K562 (cell line): ENCODE measurements around the gene PHB1. TPM values are rescaled to one million over a fixed set of nuclear protein-coding genes. Genes with fewer than 3 reads are reported as not detected.

Source experiments
- ATAC-seq: fragments of 200-7000 bp; cut with Tn5 transposase; 3 replicates; pipeline ENCODE4 v1.9.1; 2020; ENCODE audit warnings: moderate library complexity
- BruUV-seq: library from RNA; stranded (reverse); fragments of 400-500 nt; replicated peaks from 2 replicates; lab custom pipeline; 2021; lab: Mats Ljungman, UMichigan
- CTCF ChIA-PET: fragments of 300-600 bp; formaldehyde crosslinking; extraction: SDS; loops from one replicate; lab custom pipeline; 2021; ENCODE audit warnings: low intra/inter-chr PET ratio; lab: Yijun Ruan, JAX
- POLR2A ChIA-PET: fragments of 300-600, 350-650 bp; sonication (Branson Sonifier 250); formaldehyde crosslinking; extraction: SDS; loops from one replicate; lab custom pipeline; 2021; ENCODE audit warnings: antibody characterized with exemption, inconsistent platforms; lab: Yijun Ruan, JAX
- DNase-seq, 4 experiments: peaks; one replicate each; pipeline versions ENCODE4 v3.0.0 to v3.0.0-alpha.2; 2011 to 2018; ENCODE audit warnings: low spot score in 3 of 4, mixed read lengths in 3 of 4; ENCODE audit errors: extremely low read depth in 1 of 4
- FAIRE-seq: peaks from 2 replicates; lab custom pipeline; 2011; peaks lifted over from hg19 to GRCh38; lab: Jason Lieb, UNC
- H2AFZ ChIP-seq: 2 replicates; pipeline ENCODE4 v1.6.0; 2011; ENCODE audit warnings: low read depth, low read length, control low read depth, inconsistent platforms
- H3K27ac ChIP-seq: fragments of 200-600 bp; 3 replicates; pipeline ENCODE4 v1.8.0; 2011; ENCODE audit warnings: low read depth, mild to moderate bottlenecking, control low read depth, inconsistent platforms, low read length, moderate library complexity, mixed read lengths; ENCODE audit errors: extremely low read depth
- H3K27me3 ChIP-seq, 2 experiments: fragments of 300-600 bp in 1 of 2; 2 replicates in 1 of 2; 3 replicates in 1 of 2; pipeline versions ENCODE4 v1.6.0 to v1.8.0; 2011; ENCODE audit warnings: inconsistent platforms in 2 of 2, low read length in 2 of 2, mild to moderate bottlenecking in 1 of 2, mixed read lengths in 1 of 2, moderate library complexity in 1 of 2; ENCODE audit not compliant: control insufficient read depth in 2 of 2, insufficient read depth in 2 of 2
- H3K36me3 ChIP-seq: fragments of 300-600 bp; 3 replicates; pipeline ENCODE4 v1.8.0; 2011; ENCODE audit warnings: mild to moderate bottlenecking, low read length, inconsistent platforms; ENCODE audit not compliant: control insufficient read depth, insufficient read depth
- H3K4me1 ChIP-seq, 2 experiments: fragments of 200-600 bp in 1 of 2; replicated peaks in 1 of 2; 2 replicates in 1 of 2; 3 replicates in 1 of 2; pipeline versions ENCODE4 v1.5.1 to v1.8.0; 2011; ENCODE audit warnings: inconsistent platforms in 2 of 2, low read length in 2 of 2, mild to moderate bottlenecking in 1 of 2, mixed read lengths in 1 of 2, moderate library complexity in 1 of 2; ENCODE audit not compliant: control insufficient read depth in 2 of 2, insufficient read depth in 2 of 2
- H3K4me2 ChIP-seq: 2 replicates; pipeline ENCODE4 v1.6.1; 2011; ENCODE audit warnings: low read length, control low read depth, inconsistent platforms, mixed read lengths; ENCODE audit not compliant: insufficient read depth
- H3K4me3 ChIP-seq: fragments of 200-600 bp; sonication (generic), shearing (Covaris generic); 2 replicates; pipeline ENCODE4 v1.5.1; 2016; ENCODE audit warnings: control low read depth, inconsistent platforms
- H3K79me2 ChIP-seq: fragments of 200-600 bp; 3 replicates; pipeline ENCODE4 v1.8.0; 2011; ENCODE audit warnings: low read length, inconsistent platforms; ENCODE audit not compliant: control insufficient read depth, insufficient read depth
- H3K9ac ChIP-seq, 2 experiments: 2 replicates each; pipeline versions ENCODE4 v1.6.0 to v1.6.1; 2011; ENCODE audit warnings: low read depth in 2 of 2, low read length in 2 of 2, control low read depth in 1 of 2, inconsistent platforms in 1 of 2, mild to moderate bottlenecking in 1 of 2, mixed read lengths in 1 of 2; ENCODE audit not compliant: insufficient read depth in 1 of 2
- H3K9me1 ChIP-seq: one replicate; pipeline ENCODE4 v1.6.0; 2011; ENCODE audit warnings: inconsistent platforms, mild to moderate bottlenecking, low read length, moderate library complexity; ENCODE audit not compliant: control insufficient read depth, insufficient read depth
- H3K9me3 ChIP-seq: replicated peaks from 2 replicates; pipeline ENCODE4 v1.5.1; 2011; ENCODE audit warnings: low read depth, low read length, inconsistent platforms; ENCODE audit not compliant: control insufficient read depth, insufficient read depth
- H4K20me1 ChIP-seq: replicated peaks from 2 replicates; pipeline ENCODE4 v1.6.1; 2011; ENCODE audit warnings: low read length, inconsistent platforms, mixed read lengths; ENCODE audit not compliant: control insufficient read depth, insufficient read depth
- CBFA2T3 ChIP-seq: fragments of 450-650 bp; IDR thresholded peaks from 2 replicates; pipeline ENCODE4 v1.6.1; 2017
- MAZ ChIP-seq, 2 experiments: fragments of 450-650 bp in 1 of 2; sonication (generic) in 1 of 2; formaldehyde crosslinking; IDR thresholded peaks in 1 of 2; conservative IDR thresholded peaks in 1 of 2; 2 replicates each; pipeline versions ENCODE4 v1.4.0 to v1.5.0; 2020; ENCODE audit warnings: mild to moderate bottlenecking in 1 of 2, missing genetic modification reagents in 1 of 2
- RBFOX2 ChIP-seq: fragments of 200-400 bp; formaldehyde crosslinking; IDR thresholded peaks from 2 replicates; pipeline ENCODE4 v1.6.1; 2017; ENCODE audit warnings: low read depth, mild to moderate bottlenecking, low read length, moderate library complexity
- SMARCA5 ChIP-seq: fragments of 450-650 bp; IDR thresholded peaks from 2 replicates; pipeline ENCODE4 v1.6.1; 2016
- SRSF1 ChIP-seq: fragments of 200-400 bp; formaldehyde crosslinking; IDR thresholded peaks from 2 replicates; pipeline ENCODE4 v1.6.1; 2017; ENCODE audit warnings: mild to moderate bottlenecking, low read depth, low read length, moderate library complexity
- WGBS: fragments of 100-300 bp; shearing (Covaris generic); methylation state at CpG from one replicate; pipeline ENCODE4 v1.1.6; 2016; ENCODE audit warnings: low coverage, mixed read lengths; ENCODE audit not compliant: insufficient coverage; ENCODE audit errors: missing lambda C conversion rate; 5-methylcytosine and 5-hydroxymethylcytosine counted together
- in situ Hi-C: fragments of 300-500 bp; cut with MboI; formaldehyde crosslinking; loops from 4 replicates; pipeline ENCODE4 v1.15.0; 2018; ENCODE audit warnings: inconsistent platforms, mixed read lengths
- intact Hi-C: fragments of 100-400 bp; cut with micrococcal nuclease; formaldehyde crosslinking; loops from 2 replicates; pipeline ENCODE4 v1.14.2; 2022
- polyA plus RNA-seq, 8 experiments: library from polyadenylated mRNA; depleted of rRNA in 4 of 8; stranded (reverse) in 5 of 8; unstranded in 3 of 8; fragments of >200 nt; fragmentation: Nextera tagmentation in 2 of 8; fragmentation: Illumina TruSeq in 1 of 8; extraction: Ambion mirVana in 2 of 8; extraction: Trizol in 1 of 8; gene quantifications; 2 replicates each; pipeline versions ENCODE4 v1.2.1 to v1.2.3, GENCODE V29; 2011 to 2014; ENCODE audit warnings: inconsistent platforms in 1 of 8, missing spikeins in 1 of 8
- total RNA-seq, 7 experiments: library from RNA; depleted of rRNA in 6 of 7; stranded (reverse); fragments of >200 nt in 6 of 7; fragmentation: Illumina TruSeq in 2 of 7; extraction: Trizol in 2 of 7; gene quantifications; 2 replicates each; pipeline versions ENCODE4 v1.2.1 to v1.2.3, GENCODE V29; 2011 to 2021; ENCODE audit warnings: low replicate concordance in 1 of 7
- TF ChIP-seq, protein P1 (sequence below): fragments of 450-650 bp; formaldehyde crosslinking; IDR thresholded peaks from 2 replicates; pipeline ENCODE4 v1.4.0; 2022; ENCODE audit warnings: missing genetic modification characterization

Gene PHB1
- total and polyA plus RNA-seq, 9 of the 15 experiments (the other 6 are each of a cell fraction or from before 2014, with no cell fraction given) = 191 to 818 (median 349) TPM

DNA sequence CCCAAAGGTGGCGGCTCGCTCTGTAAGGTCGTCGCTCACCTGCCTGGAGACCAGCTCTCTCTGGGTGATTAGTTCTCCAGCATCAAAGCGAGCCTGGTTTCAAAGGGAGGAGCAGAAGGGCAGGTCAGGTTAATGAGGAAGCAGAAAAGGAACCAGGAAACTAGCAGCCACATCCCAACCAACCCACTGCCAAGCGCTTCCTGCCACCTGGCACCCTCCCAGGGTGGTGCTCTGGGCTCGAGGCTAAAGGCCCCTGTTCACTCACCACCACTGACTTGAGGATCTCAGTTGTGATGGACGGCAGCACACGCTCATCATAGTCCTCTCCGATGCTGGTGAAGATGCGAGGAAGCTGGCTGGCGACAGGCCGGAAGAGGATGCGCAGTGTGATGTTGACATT, 5.6 kb downstream of the PHB1 start:
- Histone ChIP-seq H3K4me3 (no peak overlapping the region), H3K27ac (no peak overlapping the region), H2AFZ (no peak overlapping the region), H3K27me3 (no peaks in the 10 kb centered on the region), H3K9me1 (no peaks in the 10 kb centered on the region), H4K20me1 (0 out of 2 replicates have a peak, but pooled peaks cover 4% of the 10 kb centered on the region), H3K4me2 (no peak overlapping the region), H3K9me3 (no peaks in the 10 kb centered on the region), H3K79me2 (peaks cover 13% of the 10 kb centered on the region), H3K36me3 (peaks cover 91% of the 10 kb centered on the region), H3K9ac (no peak overlapping the region), H3K4me1 (peaks cover 0 to 5% of the 10 kb centered on the region in 2 experiments; a peak in 1 of 5 replicates)
- TF ChIP-seq, protein P1, sequence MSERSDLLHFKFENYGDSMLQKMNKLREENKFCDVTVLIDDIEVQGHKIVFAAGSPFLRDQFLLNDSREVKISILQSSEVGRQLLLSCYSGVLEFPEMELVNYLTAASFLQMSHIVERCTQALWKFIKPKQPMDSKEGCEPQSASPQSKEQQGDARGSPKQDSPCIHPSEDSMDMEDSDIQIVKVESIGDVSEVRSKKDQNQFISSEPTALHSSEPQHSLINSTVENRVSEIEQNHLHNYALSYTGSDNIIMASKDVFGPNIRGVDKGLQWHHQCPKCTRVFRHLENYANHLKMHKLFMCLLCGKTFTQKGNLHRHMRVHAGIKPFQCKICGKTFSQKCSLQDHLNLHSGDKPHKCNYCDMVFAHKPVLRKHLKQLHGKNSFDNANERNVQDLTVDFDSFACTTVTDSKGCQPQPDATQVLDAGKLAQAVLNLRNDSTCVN (CRISPR knock-in tag) = no peak
- no peak for TF ChIP-seq SRSF1
- no peak for TF ChIP-seq CBFA2T3
- TF ChIP-seq RBFOX2 = no peak
- TF ChIP-seq SMARCA5 = no peak
- TF ChIP-seq MAZ (CRISPR knock-in tag; conservative IDR thresholded peaks at IDR 0.05 in 1 of 2, IDR thresholded peaks at IDR 0.05 in 1 of 2) = no peak
- 98% methylated on average over 11 of the region's 14 CpGs for WGBS
- no peak for FAIRE-seq
- no peak for ATAC-seq
- ChIA-PET POLR2A (interaction anchor here (0.6 kb wide), 1 partner anchor 143 kb away, joined by 3 read pairs; no protein-coding TSS in a partner anchor), CTCF (interaction anchor here (0.7 to 2.4 kb wide), 3 partner anchors 140 to 157 kb away, joined by 3 to 29 read pairs (median 20); no protein-coding TSS in a partner anchor)
- DNase-seq = no peak
- in situ Hi-C loops (no loop called here), intact Hi-C loops (loop anchor here (2.0 kb wide), 1 partner anchor 140 kb away; no protein-coding TSS in a partner anchor)
- BruUV-seq = no TSS peak
